Esophagus squamous epithelium (tissue), 4 donors: ENCODE results near the gene TANC1.

Source experiments
- CTCF ChIP-seq, 6 experiments: fragments of 450-650 bp in 4 of 6; fragments of 200-600 bp in 2 of 6; sonication (generic) in 2 of 6; IDR thresholded peaks; one replicate each; pipeline ENCODE4 v1.5.1; 2016 to 2019; ENCODE audit warnings: antibody characterized with exemption in 6 of 6, mild to moderate bottlenecking in 4 of 6, moderate library complexity in 4 of 6
- POLR2A ChIP-seq, 4 donors: fragments of 450-650 bp; IDR thresholded peaks; one replicate each; pipeline ENCODE4 v1.6.1; 2017; ENCODE audit warnings: antibody characterized with exemption in 4 of 4, mild to moderate bottlenecking in 4 of 4, moderate library complexity in 3 of 4

- TF ChIP-seq CTCF (IDR thresholded peaks at IDR 0.05) (no peak), POLR2A (IDR thresholded peaks at IDR 0.05) (no peak)
Observed at GRCh38 chr2:158955842-158956365, 12.5 kb upstream of the TANC1 start.
